Tibial artery (tissue), 4 donors: ENCODE data around the gene DAO.

Experiments used
- DNase-seq, 2 donors: peaks; one replicate each; pipeline ENCODE4 v3.0.0-alpha.2; 2019
- H3K27ac ChIP-seq, 2 donors: fragments of 200-600 bp; sonication (generic) in 1 of 2; 1 replicate in 1 of 2; 2 replicates in 1 of 2; pipeline ENCODE4 v1.5.1; 2018 to 2019; ENCODE audit warnings: mild to moderate bottlenecking in 1 of 2
- H3K27me3 ChIP-seq, 2 donors: fragments of 200-600 bp; sonication (generic) in 1 of 2; one replicate each; pipeline versions ENCODE4 v1.5.1 to v1.6.0; 2016 to 2019
- H3K36me3 ChIP-seq, 3 donors: fragments of 200-600 bp; sonication (generic) in 2 of 3; one replicate each; pipeline ENCODE4 v1.5.1; 2016 to 2019; ENCODE audit warnings: mild to moderate bottlenecking in 2 of 3
- H3K4me1 ChIP-seq, 4 donors: fragments of 200-600 bp; sonication (generic) in 2 of 4; 1 replicate in 3 of 4; 2 replicates in 1 of 4; pipeline ENCODE4 v1.5.1; 2016 to 2019
- H3K4me3 ChIP-seq, 2 donors: fragments of 200-600 bp; sonication (generic) in 1 of 2; 1 replicate in 1 of 2; 2 replicates in 1 of 2; pipeline ENCODE4 v1.5.1; 2018 to 2019; ENCODE audit warnings: mild to moderate bottlenecking in 2 of 2
- H3K9me3 ChIP-seq, 3 donors: fragments of 200-600 bp; sonication (generic) in 1 of 3; one replicate each; pipeline ENCODE4 v1.5.1; 2016 to 2019
- CTCF ChIP-seq, 2 experiments: fragments of 200-600 bp in 1 of 2; fragments of 450-650 bp in 1 of 2; IDR thresholded peaks; one replicate each; pipeline ENCODE4 v1.5.1; 2017 to 2019; ENCODE audit warnings: antibody characterized with exemption in 2 of 2, mild to moderate bottlenecking in 1 of 2, moderate library complexity in 1 of 2
- intact Hi-C: fragments of 100-400 bp; cut with DNase I; formaldehyde crosslinking; loops from one replicate; pipeline ENCODE4 v1.15.0; 2023; ENCODE audit warnings: low total_unique reads

The DAO gene

GRCh38 chr12:108930155-108930554 lies 50.3 kb downstream of the DAO start:
- Histone ChIP-seq H3K4me1 (no peaks in the 10 kb centered on the region), H3K27ac (no peak overlapping the region), H3K4me3 (no peak overlapping the region), H3K36me3 (no peaks in the 10 kb centered on the region), H3K9me3 (no peaks in the 10 kb centered on the region), H3K27me3 (no peaks in the 10 kb centered on the region)
- DNase-seq, result no peak
- no peak for TF ChIP-seq CTCF (IDR thresholded peaks at IDR 0.05)
- intact Hi-C loops, result no loop called here

- no peaks in the 10 kb centered on the region for H3K36me3 ChIP-seq
- no peaks in the 10 kb centered on the region for H3K9me3 ChIP-seq
- H3K4me1 ChIP-seq, result no peaks in the 10 kb centered on the region
- no peaks in the 10 kb centered on the region for H3K27me3 ChIP-seq
- no peak for TF ChIP-seq CTCF (IDR thresholded peaks at IDR 0.05)
- intact Hi-C loops, result no loop called here
- DNase-seq, result no peak
- no peak overlapping the region for H3K27ac ChIP-seq
- no peak overlapping the region for H3K4me3 ChIP-seq
These were observed 50.9 kb downstream of the DAO start for GRCh38 chr12:108930756-108931155.

- intact Hi-C loops, result loop anchor here (2.0 kb wide), 1 partner anchor 29 kb away; no protein-coding TSS in a partner anchor
- no peak for DNase-seq
These were observed 54.1 kb downstream of the DAO start for GRCh38 chr12:108933949-108934348.

GRCh38 chr12:108935159-108935763 lies 55.4 kb downstream of the DAO start:
- Histone ChIP-seq H3K27ac (no peak overlapping the region), H3K9me3 (no peaks in the 10 kb centered on the region), H3K4me3 (no peak overlapping the region), H3K27me3 (peaks cover 0 to 11% of the 10 kb centered on the region in 2 donors), H3K36me3 (no peaks in the 10 kb centered on the region), H3K4me1 (no peaks in the 10 kb centered on the region)
- TF ChIP-seq CTCF (IDR thresholded peaks at IDR 0.05), result no peak
- intact Hi-C loops, result no loop called here
- no peak for DNase-seq

More at GRCh38 chr12:108933949-108934348, 54.1 kb downstream of the DAO start:
- no peak overlapping the region for H3K4me3 ChIP-seq
- no peak overlapping the region for H3K27ac ChIP-seq
- H3K9me3 ChIP-seq, result no peaks in the 10 kb centered on the region
- no peaks in the 10 kb centered on the region for H3K36me3 ChIP-seq
- peaks cover 0 to 11% of the 10 kb centered on the region in 2 donors for H3K27me3 ChIP-seq
- TF ChIP-seq CTCF (IDR thresholded peaks at IDR 0.05), result no peak
- H3K4me1 ChIP-seq, result no peaks in the 10 kb centered on the region

GRCh38 chr12:108938247-108938924 lies 58.5 kb downstream of the DAO start:
- no peak for DNase-seq
- no peaks in the 10 kb centered on the region for H3K4me1 ChIP-seq
- H3K4me3 ChIP-seq, result no peak overlapping the region
- no peaks in the 10 kb centered on the region for H3K9me3 ChIP-seq
- H3K27me3 ChIP-seq, result peaks cover 0 to 11% of the 10 kb centered on the region in 2 donors
- H3K27ac ChIP-seq, result no peak overlapping the region
- H3K36me3 ChIP-seq, result no peaks in the 10 kb centered on the region
- intact Hi-C loops, result no loop called here
- no peak for TF ChIP-seq CTCF (IDR thresholded peaks at IDR 0.05)
